Suppressor macrophage treated with lipopolysaccharide for 1 hour (primary cell): ENCODE results near the gene TNFSF13.

Experiments used
- DNase-seq, 3 donors: peaks; one replicate each; pipeline ENCODE4 v3.0.0-alpha.2; 2020 to 2022

TNFSF13 gene

GRCh38 chr17:7553356-7553755, 5.2 kb upstream of the TNFSF13 start:
- DNase-seq = peak in 1 of 3 donors; percentile 15

GRCh38 chr17:7555320-7555948, 3.1 kb upstream of the TNFSF13 start:
- no peak for DNase-seq

- no peak for DNase-seq
These were observed 1.9 kb upstream of the TNFSF13 start for GRCh38 chr17:7556627-7557026.

- DNase-seq = no peak
These were observed 1.3 kb upstream of the TNFSF13 start for GRCh38 chr17:7557147-7557764.

GRCh38 chr17:7557775-7558543, 591 bp upstream of the TNFSF13 start:
- DNase-seq = peak; percentile 76 to 86 (median 78)

- no peak for DNase-seq
These were observed 996 bp downstream of the TNFSF13 start for GRCh38 chr17:7559320-7560171.

GRCh38 chr17:7560172-7561027, 1.9 kb downstream of the TNFSF13 start:
- peak; percentile 63 to 81 (median 70) for DNase-seq

GRCh38 chr17:7561028-7561575, 2.6 kb downstream of the TNFSF13 start:
- DNase-seq = peak; percentile 87 to 92 (median 90)

- peak; percentile 95 to 98 (median 98) for DNase-seq
These were observed 3.1 kb downstream of the TNFSF13 start, which contains the start of gene SENP3 for GRCh38 chr17:7561589-7562207. Gene SENP3 (plus strand): TSS chr17:7561919. CDS start chr17:7563077, 1,158 bp downstream.

GRCh38 chr17:7562208-7562605, 3.7 kb downstream of the TNFSF13 start:
- DNase-seq = no peak

GRCh38 chr17:7563115-7563869, 4.7 kb downstream of the TNFSF13 start:
- no peak for DNase-seq

- peak in 2 of 3 donors; percentile 37 to 39 for DNase-seq
These were observed 11.0 kb downstream of the TNFSF13 start for GRCh38 chr17:7569571-7569970.

- DNase-seq = no peak
These were observed 11.8 kb downstream of the TNFSF13 start for GRCh38 chr17:7570351-7570750.

GRCh38 chr17:7572338-7572587, 13.7 kb downstream of the TNFSF13 start:
- DNase-seq = no peak

- DNase-seq = peak; percentile 99 to 100 (median 100)
These were observed 14.2 kb downstream of the TNFSF13 start for GRCh38 chr17:7572588-7573323.

- DNase-seq = peak; percentile 93 to 97 (median 95)
These were observed 15.0 kb downstream of the TNFSF13 start for GRCh38 chr17:7573324-7574080.

- DNase-seq = peak in 1 of 3 donors; percentile 33
These were observed 15.8 kb downstream of the TNFSF13 start for GRCh38 chr17:7574176-7574953.

- DNase-seq = peak in 1 of 3 donors; percentile 33
These were observed 16.9 kb downstream of the TNFSF13 start for GRCh38 chr17:7575481-7575883.
